Endothelial cell of umbilical vein (primary cell): Measurements from ENCODE around the gene CLTB.

Experiments
- CTCF ChIP-seq, 2 donors: IDR thresholded peaks; 1 replicate in 1 of 2; 2 replicates in 1 of 2; pipeline ENCODE4 v1.5.1; 2011; ENCODE audit warnings: low read length in 2 of 2, mild to moderate bottlenecking in 2 of 2, moderate library complexity in 2 of 2, control low read depth in 1 of 2, inconsistent platforms in 1 of 2, low read depth in 1 of 2; ENCODE audit not compliant: insufficient read depth in 1 of 2; ENCODE audit errors: extremely low read depth in 1 of 2
- POLR2A ChIP-seq: IDR thresholded peaks from 2 replicates; pipeline ENCODE4 v1.6.1; 2012; ENCODE audit warnings: low read depth, mild to moderate bottlenecking, control low read depth, low read length
- TF ChIP-seq, protein P1 (sequence below): IDR thresholded peaks from 2 replicates; pipeline ENCODE4 v1.6.1; 2011; ENCODE audit not compliant: insufficient read depth, insufficient read length

DNA sequence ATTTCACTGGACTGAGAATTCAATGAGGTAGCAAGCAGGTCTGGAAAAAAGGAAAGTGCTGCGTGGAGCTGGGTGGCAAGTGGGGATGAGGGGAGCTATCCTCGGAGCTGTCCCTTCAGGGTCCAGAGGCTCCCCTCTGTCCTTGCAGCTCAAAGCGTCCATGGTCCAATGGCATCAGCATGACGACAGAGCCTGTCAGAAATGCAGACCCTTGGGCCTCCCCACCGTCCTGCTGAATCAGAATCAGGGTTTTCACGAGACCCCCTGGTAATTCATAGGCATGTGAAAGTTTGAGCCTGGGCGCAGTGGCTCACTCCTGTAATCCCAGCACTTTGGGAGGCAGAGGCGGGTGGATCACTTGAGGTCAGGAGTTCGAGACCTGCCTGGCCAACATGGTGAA, 22.2 kb downstream of the CLTB start:
- TF ChIP-seq, protein P1, sequence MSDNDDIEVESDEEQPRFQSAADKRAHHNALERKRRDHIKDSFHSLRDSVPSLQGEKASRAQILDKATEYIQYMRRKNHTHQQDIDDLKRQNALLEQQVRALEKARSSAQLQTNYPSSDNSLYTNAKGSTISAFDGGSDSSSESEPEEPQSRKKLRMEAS = no peak
- TF ChIP-seq CTCF (IDR thresholded peaks at IDR 0.05; ENCODE audit: extremely low read depth in 1 of 2, insufficient read depth in 1 of 2, low read depth in 1 of 2, low read length in 2 of 2) (no peak), POLR2A (no peak)
